GM12891 (cell line): ENCODE results near the gene KRT16.
"Not testable (repeated sequence)": the region's sequence is repeated elsewhere in the genome, so short reads cannot be mapped to it uniquely, and the experiment has no call there.

Source experiments
- DNase-seq: peaks from one replicate; pipeline ENCODE4 v3.0.0; 2011; ENCODE audit warnings: low spot score; ENCODE audit not compliant: insufficient read length
- FAIRE-seq: peaks from 2 replicates; lab custom pipeline; 2011; peaks lifted over from hg19 to GRCh38; lab: Jason Lieb, UNC
- PAX5 ChIP-seq: IDR thresholded peaks from 2 replicates; pipeline ENCODE4 v1.6.1; 2011; ENCODE audit warnings: low read length, moderate library complexity, mild to moderate bottlenecking; ENCODE audit not compliant: insufficient read depth, severe bottlenecking
- POLR2A ChIP-seq: IDR thresholded peaks from 2 replicates; pipeline ENCODE4 v1.6.1; 2011; ENCODE audit warnings: low read depth, low read length, control low read depth
- POLR2AphosphoS5 ChIP-seq: IDR thresholded peaks from 2 replicates; pipeline ENCODE4 v1.6.1; 2011; ENCODE audit warnings: low read depth, low read length, control low read depth
- POU2F2 ChIP-seq: IDR thresholded peaks from 2 replicates; pipeline ENCODE4 v1.6.1; 2011; ENCODE audit warnings: low read depth, mild to moderate bottlenecking, control low read depth, low read length, moderate library complexity
- SPI1 ChIP-seq: IDR thresholded peaks from 2 replicates; pipeline ENCODE4 v1.6.1; 2011; ENCODE audit warnings: low read depth, low read length, control low read depth
- TAF1 ChIP-seq: IDR thresholded peaks from 2 replicates; pipeline ENCODE4 v1.6.1; 2011; ENCODE audit warnings: low read depth, low read length, control low read depth

Gene KRT16

DNA sequence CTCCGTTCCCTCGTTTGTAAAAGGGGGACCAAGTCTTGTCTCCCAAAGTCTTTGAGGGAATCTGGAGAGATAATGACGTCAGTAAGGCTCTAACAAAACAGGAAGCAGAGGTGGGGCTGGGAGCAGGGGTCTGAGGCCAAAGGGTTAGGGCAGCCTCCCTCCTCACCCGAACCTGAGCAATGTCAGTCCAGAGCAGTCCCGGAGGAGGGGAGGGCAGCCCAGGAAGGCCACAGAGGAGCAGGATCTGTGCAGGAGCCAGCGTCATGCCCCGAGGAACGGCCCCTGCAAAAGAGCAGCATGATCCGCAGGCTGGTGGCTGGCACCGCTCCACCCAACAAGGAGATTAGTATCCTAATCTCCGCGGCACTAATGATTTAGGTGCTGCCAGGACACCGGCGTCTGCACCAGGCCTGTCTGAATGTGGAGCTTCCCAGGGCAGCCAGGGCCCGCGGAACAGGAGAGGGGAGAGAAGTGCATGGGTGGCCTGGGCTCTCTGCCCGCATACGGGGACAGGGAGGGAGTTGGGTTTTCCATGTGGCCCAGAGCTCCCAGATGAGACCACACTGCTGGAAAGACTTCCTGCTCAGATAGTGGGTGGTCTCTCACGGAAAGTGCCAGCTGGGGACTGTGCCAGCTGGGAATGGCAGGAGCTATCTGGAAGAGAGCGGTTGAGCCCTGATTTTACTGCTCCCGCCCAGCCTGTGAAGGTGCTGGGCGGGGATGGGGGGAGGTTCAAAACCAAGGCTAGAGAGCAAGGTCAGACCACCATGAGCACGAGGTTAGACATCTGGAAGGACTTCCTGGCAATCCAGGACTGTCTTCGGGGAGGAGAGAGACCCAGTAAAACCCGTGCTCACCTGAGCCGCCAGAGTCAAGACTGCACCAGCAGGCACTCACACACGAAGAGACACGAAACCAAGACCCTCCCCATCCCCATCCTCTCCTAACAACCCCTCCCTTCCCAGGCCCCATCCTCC, 22.8 kb upstream of the KRT16 start:
- no peak for TF ChIP-seq POLR2AphosphoS5
- FAIRE-seq: no peak
- DNase-seq: no peak

DNA sequence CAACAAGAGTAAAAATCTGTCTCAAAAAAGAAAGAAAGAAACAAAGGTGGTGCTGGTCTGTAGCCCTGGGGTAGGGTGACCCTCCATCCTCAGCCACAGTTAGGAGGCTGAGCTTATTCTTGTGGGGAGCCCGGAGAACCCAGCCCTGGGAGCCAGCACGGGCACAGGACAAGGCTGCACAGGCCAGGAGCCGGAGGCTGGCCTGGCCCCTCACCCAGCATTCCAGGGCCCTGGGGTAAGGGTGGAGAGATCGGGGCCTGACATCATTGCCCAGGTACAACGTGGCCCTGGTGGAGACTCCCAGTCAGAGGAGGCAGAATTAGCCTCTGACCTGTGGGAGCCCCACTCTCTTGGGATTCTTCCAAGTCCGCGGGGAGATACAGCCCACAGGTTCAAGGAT, 22.1 kb upstream of the KRT16 start:
- DNase-seq (no peak), FAIRE-seq (no peak)
- TF ChIP-seq POLR2AphosphoS5 (no peak), TAF1 (no peak), PAX5 (no peak), POU2F2 (no peak), POLR2A (no peak), SPI1 (no peak)

DNA sequence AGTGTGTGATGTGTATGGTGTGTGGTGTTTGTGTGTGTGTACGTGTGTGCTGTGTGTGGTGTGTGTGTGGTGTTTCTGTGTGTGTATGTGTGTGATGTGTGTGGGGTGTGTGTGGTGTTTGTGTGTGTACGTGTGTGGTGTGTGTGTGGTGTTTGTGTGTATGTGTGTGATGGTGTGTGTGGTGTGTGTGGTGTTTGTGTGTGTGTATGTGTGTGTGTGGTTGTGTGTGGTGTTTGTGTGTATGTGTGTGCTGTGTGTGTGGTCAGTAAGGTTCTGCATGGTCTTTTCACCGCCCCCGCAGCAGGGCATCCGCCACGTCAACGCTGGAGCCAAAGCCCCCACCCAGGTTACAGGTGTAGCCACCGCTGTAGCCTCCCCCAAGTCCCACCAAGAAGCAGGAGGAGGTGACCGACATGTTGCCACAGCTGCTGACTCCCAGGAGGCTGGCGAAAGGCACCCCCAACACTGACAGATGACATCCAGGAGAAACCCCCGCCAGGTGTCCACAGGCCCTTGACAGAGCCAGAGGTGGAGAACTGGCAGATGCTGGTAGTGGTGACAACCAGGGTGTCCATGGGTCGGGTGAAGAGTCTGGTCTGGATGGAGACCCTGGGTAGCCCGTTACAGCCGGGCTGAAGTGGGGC, 21.1 kb upstream of the KRT16 start:
- DNase-seq (no peak), FAIRE-seq (peak; percentile 98)
- TF ChIP-seq SPI1 (no peak), POLR2A (no peak), POU2F2 (no peak), POLR2AphosphoS5 (no peak), TAF1 (no peak), PAX5 (no peak)

DNA sequence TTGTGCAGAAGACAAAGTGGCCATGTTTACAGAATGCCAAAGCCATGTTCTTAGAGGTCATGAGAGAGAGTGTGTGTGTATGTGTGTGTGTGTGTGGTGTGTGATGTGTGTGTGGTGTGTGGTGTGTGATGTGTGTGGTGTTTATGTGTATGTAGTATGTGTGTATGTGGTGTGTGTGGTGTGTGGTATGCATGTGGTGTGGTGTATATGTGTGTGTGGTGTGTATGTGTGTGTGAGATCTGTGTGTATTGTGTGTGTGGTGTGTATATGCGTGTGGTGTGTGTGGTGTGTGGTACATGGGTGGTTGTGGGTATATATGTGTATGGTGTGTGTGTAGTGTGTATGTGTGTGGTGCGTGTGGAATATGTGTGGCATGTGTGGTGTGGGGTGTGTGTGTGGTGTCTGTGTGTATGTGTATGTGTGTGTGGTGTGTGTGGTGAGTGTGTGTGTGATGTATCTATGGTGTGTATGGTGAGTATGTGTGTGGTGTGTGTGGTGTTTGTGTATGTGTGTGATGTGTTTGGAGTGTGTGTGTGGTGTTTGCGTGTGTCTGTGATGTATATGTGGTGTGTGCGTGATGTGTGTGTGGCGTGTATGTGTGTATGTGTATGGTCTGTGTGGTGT, 20.0 kb upstream of the KRT16 start:
- TF ChIP-seq POLR2AphosphoS5: no peak
- no peak for TF ChIP-seq TAF1
- TF ChIP-seq POU2F2: no peak
- TF ChIP-seq PAX5: no peak
- no peak for TF ChIP-seq SPI1
- no peak for TF ChIP-seq POLR2A
- FAIRE-seq: peak; percentile 96

DNA sequence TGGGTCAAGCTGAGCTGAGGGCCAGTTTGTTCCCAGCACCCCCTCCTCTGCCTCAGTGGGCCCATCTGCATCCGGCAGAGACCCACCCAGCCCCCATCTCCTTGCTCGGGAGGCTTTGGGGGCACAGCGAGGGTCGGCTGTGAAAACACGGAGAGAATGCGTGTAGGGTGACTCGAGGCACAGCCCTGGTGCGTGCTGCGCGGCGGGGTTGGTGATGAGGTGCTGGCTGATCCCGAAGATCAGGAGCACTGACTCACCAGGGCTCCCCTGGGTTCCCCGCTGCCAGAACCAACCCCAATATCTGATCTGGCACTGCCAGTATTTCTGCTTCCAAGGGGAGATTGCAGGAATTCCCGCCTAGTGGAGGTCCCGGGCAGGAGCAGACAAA, 19.3 kb upstream of the KRT16 start:
- no peak for DNase-seq
- FAIRE-seq: no peak
- TF ChIP-seq POLR2A (no peak), PAX5 (no peak), TAF1 (no peak), POLR2AphosphoS5 (no peak), POU2F2 (no peak), SPI1 (no peak)

More for the DNA sequence above, 20.0 kb upstream of the KRT16 start:
- DNase-seq: no peak

GRCh38 chr17:41631025-41631897, 18.7 kb upstream of the KRT16 start:
- no peak for FAIRE-seq
- no peak for DNase-seq

GRCh38 chr17:41629826-41630670, 17.5 kb upstream of the KRT16 start:
- DNase-seq: no peak
- TF ChIP-seq SPI1 (no peak), TAF1 (no peak)
- FAIRE-seq: no peak

More at GRCh38 chr17:41631025-41631897, 18.7 kb upstream of the KRT16 start:
- TF ChIP-seq SPI1 (no peak), TAF1 (no peak), POU2F2 (no peak), PAX5 (no peak)

- DNase-seq: no peak
- FAIRE-seq: no peak
- TF ChIP-seq POLR2AphosphoS5 (no peak), TAF1 (no peak)
Measured at GRCh38 chr17:41629316-41629715, 16.7 kb upstream of the KRT16 start.

- DNase-seq, FAIRE-seq: not testable (repeated sequence)
Measured at GRCh38 chr17:41628621-41629255, 16.2 kb upstream of the KRT16 start.

DNA sequence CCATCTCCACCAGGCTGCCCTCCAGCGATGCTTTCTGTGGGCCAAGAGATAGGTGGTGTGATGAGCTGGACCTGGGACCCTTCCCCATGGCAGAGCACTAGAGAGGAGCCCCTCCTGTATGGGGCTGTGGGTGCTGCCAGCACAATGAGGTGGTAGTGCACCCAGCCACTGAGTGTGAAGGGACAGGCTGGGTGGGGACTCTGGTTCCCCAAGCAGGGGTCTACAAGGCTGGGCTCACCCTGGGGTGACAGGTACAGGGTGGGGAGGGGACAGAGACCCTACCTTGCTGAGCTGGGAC, 15.5 kb upstream of the KRT16 start:
- FAIRE-seq, DNase-seq: not testable (repeated sequence)
